ENCODE results near the gene SOCS6. TPM values are rescaled to one million over a fixed set of nuclear protein-coding genes. Genes with fewer than 3 reads are reported as not detected.

SOCS6 gene
- total RNA-seq, 1 experiment from 2014 or later = 23.2 TPM

DNA sequence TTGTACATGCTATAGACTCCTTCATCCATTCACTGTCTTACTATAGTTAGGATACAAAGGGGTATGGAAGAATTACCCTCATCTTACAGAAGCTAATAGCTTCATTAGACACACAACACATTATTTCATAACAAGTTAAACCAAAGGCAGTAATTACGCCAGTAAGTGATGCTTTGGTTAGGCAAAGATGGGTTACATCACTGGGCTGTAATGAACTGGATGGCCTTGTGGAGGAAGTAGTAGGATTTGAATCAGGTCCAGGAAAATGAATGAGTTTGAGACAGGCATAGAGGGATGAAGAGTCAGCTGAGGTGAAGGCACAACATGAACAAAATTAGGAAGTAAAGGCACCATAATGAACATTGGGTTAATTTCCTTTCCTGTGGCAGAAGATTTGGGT is 80.1 kb downstream of the SOCS6 start:
- DNase-seq = no peak
- H3K27ac Mint-ChIP-seq (ENCODE audit: unreplicated experiment) = no peak overlapping the region
- Histone ChIP-seq H3K9me3 (no peaks in the 10 kb centered on the region), H3K4me3 (ENCODE audit: low read depth, low read length) (no peak overlapping the region), H3K36me3 (ENCODE audit: control insufficient read depth, insufficient read depth, low read length) (no peaks in the 10 kb centered on the region), H3K27me3 (replicated peaks; ENCODE audit: control insufficient read depth, insufficient read depth, low read length) (no peaks in the 10 kb centered on the region), H3K4me1 (peaks cover 38% of the 10 kb centered on the region)
- no peaks in the 10 kb centered on the region for H3K36me3 Mint-ChIP-seq (ENCODE audit: insufficient read depth, unreplicated experiment)
- POLR2A ChIA-PET = no interaction called here
- intact Hi-C loops (cut with micrococcal nuclease; ENCODE audit: unreplicated experiment) = no loop called here
- H3K4me3 Mint-ChIP-seq (ENCODE audit: unreplicated experiment) = no peak overlapping the region
- H3K9me3 Mint-ChIP-seq (ENCODE audit: unreplicated experiment) = peaks cover 10% of the 10 kb centered on the region
- CTCF ChIA-PET = no interaction called here
- H3K27me3 Mint-ChIP-seq (ENCODE audit: insufficient read depth, unreplicated experiment) = no peaks in the 10 kb centered on the region
- TF ChIP-seq, protein P1, sequence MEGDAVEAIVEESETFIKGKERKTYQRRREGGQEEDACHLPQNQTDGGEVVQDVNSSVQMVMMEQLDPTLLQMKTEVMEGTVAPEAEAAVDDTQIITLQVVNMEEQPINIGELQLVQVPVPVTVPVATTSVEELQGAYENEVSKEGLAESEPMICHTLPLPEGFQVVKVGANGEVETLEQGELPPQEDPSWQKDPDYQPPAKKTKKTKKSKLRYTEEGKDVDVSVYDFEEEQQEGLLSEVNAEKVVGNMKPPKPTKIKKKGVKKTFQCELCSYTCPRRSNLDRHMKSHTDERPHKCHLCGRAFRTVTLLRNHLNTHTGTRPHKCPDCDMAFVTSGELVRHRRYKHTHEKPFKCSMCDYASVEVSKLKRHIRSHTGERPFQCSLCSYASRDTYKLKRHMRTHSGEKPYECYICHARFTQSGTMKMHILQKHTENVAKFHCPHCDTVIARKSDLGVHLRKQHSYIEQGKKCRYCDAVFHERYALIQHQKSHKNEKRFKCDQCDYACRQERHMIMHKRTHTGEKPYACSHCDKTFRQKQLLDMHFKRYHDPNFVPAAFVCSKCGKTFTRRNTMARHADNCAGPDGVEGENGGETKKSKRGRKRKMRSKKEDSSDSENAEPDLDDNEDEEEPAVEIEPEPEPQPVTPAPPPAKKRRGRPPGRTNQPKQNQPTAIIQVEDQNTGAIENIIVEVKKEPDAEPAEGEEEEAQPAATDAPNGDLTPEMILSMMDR (IDR thresholded peaks at IDR 0.05; ENCODE audit: insufficient read depth in 1 of 2, low read depth in 1 of 2, low read length in 1 of 2, severe bottlenecking in 1 of 2, unreplicated experiment in 1 of 2) = no peak
- H3K4me1 Mint-ChIP-seq (ENCODE audit: low read depth, unreplicated experiment) = peaks cover 33% of the 10 kb centered on the region
- no TSS peak for BruUV-seq (replicated peaks)

DNA sequence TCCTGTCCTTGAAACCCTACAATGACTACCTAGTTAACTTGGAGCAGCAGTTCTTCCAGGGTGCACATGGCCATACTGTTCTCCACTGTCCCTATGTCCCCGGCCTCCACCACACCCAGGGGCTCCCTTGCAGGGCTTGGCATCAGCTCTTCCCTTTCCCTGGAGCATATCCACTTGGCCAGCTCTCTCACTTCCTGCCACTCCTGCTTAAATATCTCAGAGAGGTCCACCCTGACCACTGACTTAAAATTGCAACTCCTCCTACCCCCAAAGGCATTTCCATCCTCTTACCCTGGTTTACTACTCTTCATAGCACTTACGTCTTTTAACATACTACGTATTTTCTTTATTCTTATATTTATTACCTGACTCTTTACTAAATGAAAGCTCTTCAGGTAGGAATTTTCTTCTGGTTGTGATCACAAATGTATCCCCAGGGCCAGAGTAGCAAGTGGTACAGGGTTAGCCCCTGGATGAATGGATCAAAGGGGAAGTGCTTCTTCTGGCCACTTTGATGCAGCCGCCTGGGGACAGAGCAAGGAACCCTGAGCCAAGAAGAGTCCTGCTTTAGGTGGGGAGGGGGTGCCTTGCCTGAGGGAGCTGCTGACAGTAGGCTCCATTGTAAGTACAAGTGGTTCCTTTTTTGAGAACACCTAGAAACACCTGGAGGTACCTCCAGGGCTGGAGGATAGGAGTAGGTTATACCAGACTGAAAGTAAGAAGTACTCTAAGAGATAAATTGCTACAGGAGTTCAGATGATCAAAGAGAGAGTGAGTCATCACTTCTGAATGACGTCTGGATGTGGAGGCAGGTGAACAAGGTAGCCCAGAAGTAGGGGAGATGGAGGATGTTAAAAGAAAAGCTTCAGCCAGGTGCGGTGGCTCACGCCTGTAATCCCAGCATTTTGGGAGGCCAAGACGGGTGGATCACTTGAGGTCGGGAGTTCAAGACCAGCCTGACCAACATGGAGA is 82.2 kb downstream of the SOCS6 start:
- Mint-ChIP-seq H3K4me1 (ENCODE audit: low read depth, unreplicated experiment) (peaks cover 31% of the 10 kb centered on the region), H3K27me3 (ENCODE audit: insufficient read depth, unreplicated experiment) (no peaks in the 10 kb centered on the region), H3K9me3 (ENCODE audit: unreplicated experiment) (peaks cover 10% of the 10 kb centered on the region), H3K4me3 (ENCODE audit: unreplicated experiment) (no peak overlapping the region), H3K36me3 (ENCODE audit: insufficient read depth, unreplicated experiment) (no peaks in the 10 kb centered on the region), H3K27ac (ENCODE audit: unreplicated experiment) (peak overlapping the region; percentile 61)
- ChIA-PET CTCF (no interaction called here), POLR2A (no interaction called here)
- Histone ChIP-seq H3K27me3 (replicated peaks; ENCODE audit: control insufficient read depth, insufficient read depth, low read length) (no peaks in the 10 kb centered on the region), H3K9me3 (no peaks in the 10 kb centered on the region), H3K4me3 (ENCODE audit: low read depth, low read length) (no peak overlapping the region), H3K36me3 (ENCODE audit: control insufficient read depth, insufficient read depth, low read length) (no peaks in the 10 kb centered on the region), H3K4me1 (peaks cover 54% of the 10 kb centered on the region)
- TF ChIP-seq, protein P1 (IDR thresholded peaks at IDR 0.05; ENCODE audit: insufficient read depth in 1 of 2, low read depth in 1 of 2, low read length in 1 of 2, severe bottlenecking in 1 of 2, unreplicated experiment in 1 of 2) = no peak
- BruUV-seq (replicated peaks) = no TSS peak
- DNase-seq = no peak
- intact Hi-C loops (cut with micrococcal nuclease; ENCODE audit: unreplicated experiment) = no loop called here

DNA sequence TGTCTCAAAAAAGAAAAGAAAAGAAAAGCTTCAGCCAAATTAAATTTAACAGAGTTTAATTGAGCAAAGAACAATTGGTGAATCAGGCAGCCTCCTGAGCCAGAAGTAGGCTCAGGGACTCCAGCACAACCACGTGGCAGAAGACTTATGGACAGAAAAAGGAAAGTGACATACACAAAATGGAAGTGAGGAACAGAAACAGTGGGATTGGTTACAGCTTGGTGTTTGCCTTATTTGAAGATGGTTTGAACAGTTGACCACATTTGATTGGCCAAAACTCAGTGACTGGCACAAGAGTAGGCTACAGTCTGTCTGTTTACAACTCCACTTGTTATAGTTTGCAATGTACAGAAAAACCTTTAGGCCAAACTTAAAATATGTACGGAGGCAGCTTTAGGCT is 83.1 kb downstream of the SOCS6 start:
- H3K4me3 Mint-ChIP-seq (ENCODE audit: unreplicated experiment) = no peak overlapping the region

More for the DNA sequence above, 83.1 kb downstream of the SOCS6 start:
- H3K4me1 Mint-ChIP-seq (ENCODE audit: low read depth, unreplicated experiment) = peaks cover 27% of the 10 kb centered on the region
- no peaks in the 10 kb centered on the region for H3K27me3 Mint-ChIP-seq (ENCODE audit: insufficient read depth, unreplicated experiment)
- Histone ChIP-seq H3K4me3 (ENCODE audit: low read depth, low read length) (no peak overlapping the region), H3K4me1 (peaks cover 54% of the 10 kb centered on the region), H3K9me3 (no peaks in the 10 kb centered on the region), H3K27me3 (replicated peaks; ENCODE audit: control insufficient read depth, insufficient read depth, low read length) (no peaks in the 10 kb centered on the region), H3K36me3 (ENCODE audit: control insufficient read depth, insufficient read depth, low read length) (no peaks in the 10 kb centered on the region)
- BruUV-seq (replicated peaks) = no TSS peak
- TF ChIP-seq, protein P1 (IDR thresholded peaks at IDR 0.05; ENCODE audit: insufficient read depth in 1 of 2, low read depth in 1 of 2, low read length in 1 of 2, severe bottlenecking in 1 of 2, unreplicated experiment in 1 of 2) = no peak
- CTCF ChIA-PET = no interaction called here
- peaks cover 10% of the 10 kb centered on the region for H3K9me3 Mint-ChIP-seq (ENCODE audit: unreplicated experiment)
- peak overlapping the region; percentile 61 for H3K27ac Mint-ChIP-seq (ENCODE audit: unreplicated experiment)
- H3K36me3 Mint-ChIP-seq (ENCODE audit: insufficient read depth, unreplicated experiment) = no peaks in the 10 kb centered on the region
- intact Hi-C loops (cut with micrococcal nuclease; ENCODE audit: unreplicated experiment) = no loop called here
- POLR2A ChIA-PET = no interaction called here
- no peak for DNase-seq
